GM19455 (cell line): Measurements from ENCODE around the gene SLC16A11.
A peak's percentile ranks its signal among the peaks of the same experiment; 100 is the strongest.

Source experiments
- ATAC-seq: cut with Tn5 transposase; IDR thresholded peaks from one replicate; pipeline ENCODE4 v1.9.1; 2021; ENCODE audit not compliant: unreplicated experiment

The SLC16A11 gene

GRCh38 chr17:7027335-7027734 lies 16.6 kb downstream of the SLC16A11 start:
- no peak for ATAC-seq

DNA sequence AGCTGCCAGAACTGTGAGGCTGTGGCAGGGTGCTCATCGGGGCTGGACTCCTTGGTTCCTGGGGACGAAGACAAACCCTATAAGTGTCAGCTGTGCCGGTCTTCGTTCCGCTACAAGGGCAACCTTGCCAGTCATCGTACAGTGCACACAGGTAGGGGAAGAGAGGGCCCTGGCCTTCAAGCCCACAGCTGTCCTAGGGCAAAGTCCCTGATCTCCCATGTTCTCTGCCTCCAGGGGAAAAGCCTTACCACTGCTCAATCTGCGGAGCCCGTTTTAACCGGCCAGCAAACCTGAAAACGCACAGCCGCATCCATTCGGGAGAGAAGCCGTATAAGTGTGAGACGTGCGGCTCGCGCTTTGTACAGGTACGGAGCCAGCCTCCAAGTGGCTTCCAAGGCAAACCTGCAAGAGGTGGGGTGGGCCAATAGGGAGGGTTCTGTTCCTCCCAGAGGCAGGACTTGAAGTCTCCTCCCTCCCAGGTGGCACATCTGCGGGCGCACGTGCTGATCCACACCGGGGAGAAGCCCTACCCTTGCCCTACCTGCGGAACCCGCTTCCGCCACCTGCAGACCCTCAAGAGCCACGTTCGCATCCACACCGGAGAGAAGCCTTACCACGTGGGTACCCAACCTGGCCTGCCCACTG lies 17.3 kb downstream of the SLC16A11 start:
- ATAC-seq = no peak

DNA sequence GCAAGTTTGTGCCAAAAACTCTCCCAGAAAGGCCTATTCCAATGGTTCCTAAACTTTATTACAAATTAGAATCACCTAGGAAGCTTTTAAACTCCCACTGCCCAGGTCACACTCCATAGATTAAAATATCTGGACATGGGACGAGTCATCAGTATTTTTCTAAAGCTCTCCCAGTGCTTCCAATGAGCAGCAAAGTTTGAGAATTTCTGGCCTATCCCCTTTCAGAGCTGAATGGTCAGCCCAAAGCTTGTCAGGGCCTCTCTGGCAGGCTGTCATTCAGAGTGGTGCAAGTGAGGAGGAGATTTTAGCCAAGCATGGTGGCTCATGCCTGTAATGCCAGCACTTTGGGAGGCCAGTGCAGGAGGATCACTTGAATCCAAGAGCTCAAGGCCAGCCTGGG lies 18.6 kb downstream of the SLC16A11 start:
- no peak for ATAC-seq

- ATAC-seq = no peak
Measured at GRCh38 chr17:7024402-7024785, 19.5 kb downstream of the SLC16A11 start.

- ATAC-seq = no peak
Measured at GRCh38 chr17:7023576-7024401, 20.1 kb downstream of the SLC16A11 start.

- no peak for ATAC-seq
Measured at GRCh38 chr17:7022781-7023571, 20.9 kb downstream of the SLC16A11 start, which contains the start of gene BCL6B. BCL6B (plus strand) TSS chr17:7023050; CDS start chr17:7023672, 622 bp downstream.

DNA sequence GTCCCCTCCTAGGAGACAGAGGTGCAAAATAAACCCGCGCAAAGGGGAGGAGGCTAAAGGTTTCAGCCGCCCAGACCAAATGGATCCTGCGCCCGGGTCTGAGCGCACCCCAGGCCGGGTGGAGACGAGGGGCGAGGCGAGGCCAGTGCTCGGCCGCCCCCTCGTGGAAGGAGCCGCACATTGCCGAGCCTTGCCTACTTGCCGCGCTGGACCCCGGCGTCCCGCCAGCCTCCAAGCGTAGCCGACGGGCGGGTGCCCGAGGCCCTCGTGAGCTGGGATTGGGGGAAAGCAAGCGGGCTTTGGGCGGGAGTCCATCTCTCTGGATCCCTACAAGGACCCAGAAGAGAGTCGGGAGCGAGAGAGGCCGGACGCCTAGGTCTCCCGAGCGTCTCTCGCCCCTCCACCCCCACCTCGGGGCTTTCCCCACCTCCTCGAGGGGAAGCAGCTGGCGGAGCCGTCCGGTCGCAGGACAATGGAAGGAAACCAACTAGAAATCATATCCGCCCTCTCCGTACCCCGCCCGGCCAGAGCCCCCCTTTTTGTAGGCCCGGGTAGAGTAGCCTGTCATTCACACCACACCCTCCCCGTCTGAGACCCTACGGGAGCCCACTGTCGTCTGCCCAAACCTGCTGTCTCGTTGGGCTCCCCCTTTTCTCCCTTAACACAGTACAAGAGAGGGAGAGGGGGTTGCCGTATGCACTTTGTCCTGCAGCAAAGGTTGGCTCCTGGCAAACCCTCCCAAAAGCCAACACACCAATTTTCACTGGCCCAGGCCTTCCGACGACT lies 21.7 kb downstream of the SLC16A11 start:
- ATAC-seq = no peak

DNA sequence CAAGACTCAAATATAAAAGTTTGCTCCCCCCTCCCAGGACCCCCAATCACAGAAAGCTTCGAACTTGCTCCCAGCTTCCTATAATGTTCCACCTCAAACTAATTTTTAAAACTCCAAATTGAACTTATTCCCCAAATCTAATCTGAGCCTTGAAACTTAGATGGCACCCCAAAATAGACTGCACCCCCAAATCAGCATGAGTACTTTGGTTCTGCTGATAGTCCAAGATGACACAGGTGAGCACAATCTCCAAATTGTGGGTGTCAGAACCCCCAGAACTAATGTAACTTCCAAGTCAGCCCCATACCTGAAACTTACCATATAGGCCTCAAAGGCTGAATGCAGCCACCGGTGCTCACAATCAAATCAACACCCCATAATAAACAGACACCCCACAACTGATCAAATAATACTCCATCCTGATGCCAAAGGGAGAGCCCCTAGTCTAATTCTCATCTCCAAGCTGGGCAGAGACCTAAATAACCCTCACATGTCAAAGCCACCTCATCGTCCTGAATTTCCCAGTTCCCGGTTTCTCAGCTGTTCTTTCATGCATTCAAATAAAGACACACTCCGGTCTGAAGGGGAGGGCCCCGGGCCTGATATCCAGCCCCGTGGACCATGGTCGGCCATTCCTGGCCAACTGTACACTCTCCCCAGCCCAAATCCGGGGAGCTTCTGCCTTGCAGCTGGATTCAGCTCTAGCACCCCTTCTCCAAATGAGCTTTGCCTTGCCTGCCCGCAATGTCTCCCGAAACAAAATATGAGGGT lies 22.8 kb downstream of the SLC16A11 start:
- ATAC-seq = no peak

GRCh38 chr17:7019839-7020519 lies 23.9 kb downstream of the SLC16A11 start:
- ATAC-seq = no peak

DNA sequence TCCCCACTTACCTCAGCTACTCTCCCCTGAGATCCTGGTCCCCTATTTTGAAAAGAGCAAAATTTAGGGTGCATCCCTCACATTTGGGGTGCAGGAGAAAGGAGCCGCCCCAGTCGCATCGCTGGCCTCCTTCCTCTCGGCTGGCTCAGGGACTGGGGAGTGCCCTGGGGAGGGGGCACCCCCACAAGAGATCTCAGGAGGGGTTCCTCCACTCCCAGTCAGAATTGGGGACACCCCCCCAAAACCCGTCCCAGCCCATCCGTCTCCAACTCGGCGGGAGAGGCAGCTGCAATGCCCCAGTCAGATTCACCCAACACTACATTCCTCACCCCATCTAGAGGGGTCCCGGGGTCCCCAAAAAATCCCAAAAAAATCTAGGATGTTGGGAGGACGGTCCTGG lies 24.5 kb downstream of the SLC16A11 start:
- ATAC-seq = no peak

DNA sequence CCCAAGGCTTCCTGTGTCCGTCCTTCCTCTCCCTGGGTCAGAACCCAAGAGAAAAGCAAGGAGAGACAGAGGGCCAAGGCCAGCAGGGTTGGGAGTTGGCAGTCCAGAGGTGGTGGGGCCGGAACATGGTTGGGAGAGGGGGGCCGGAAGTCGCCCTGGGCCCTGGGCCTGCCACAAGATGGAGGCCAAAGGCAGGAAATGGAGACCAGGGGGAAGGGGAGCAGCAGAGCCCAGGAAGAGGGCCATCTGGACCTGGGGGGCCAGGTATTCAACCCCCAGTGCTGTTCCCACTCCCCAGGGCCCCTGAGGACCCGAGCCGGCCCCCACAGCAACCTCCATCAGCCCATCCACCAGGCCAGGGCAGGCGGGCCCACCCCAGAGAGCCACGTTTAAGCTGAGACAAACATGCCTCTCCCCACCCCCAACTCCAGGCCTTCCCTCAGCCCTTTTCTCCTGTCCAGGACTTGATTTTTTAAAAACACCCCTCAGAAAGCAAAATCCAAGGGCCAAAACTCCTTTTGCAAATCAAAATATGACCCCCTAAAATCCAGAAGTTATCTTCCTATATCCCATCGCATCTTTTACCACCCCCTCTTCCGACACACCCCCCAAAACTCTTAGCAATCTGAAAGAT lies 25.4 kb downstream of the SLC16A11 start:
- ATAC-seq = no peak

- ATAC-seq = no peak
Measured at GRCh38 chr17:7017827-7018200, 26.1 kb downstream of the SLC16A11 start.

DNA sequence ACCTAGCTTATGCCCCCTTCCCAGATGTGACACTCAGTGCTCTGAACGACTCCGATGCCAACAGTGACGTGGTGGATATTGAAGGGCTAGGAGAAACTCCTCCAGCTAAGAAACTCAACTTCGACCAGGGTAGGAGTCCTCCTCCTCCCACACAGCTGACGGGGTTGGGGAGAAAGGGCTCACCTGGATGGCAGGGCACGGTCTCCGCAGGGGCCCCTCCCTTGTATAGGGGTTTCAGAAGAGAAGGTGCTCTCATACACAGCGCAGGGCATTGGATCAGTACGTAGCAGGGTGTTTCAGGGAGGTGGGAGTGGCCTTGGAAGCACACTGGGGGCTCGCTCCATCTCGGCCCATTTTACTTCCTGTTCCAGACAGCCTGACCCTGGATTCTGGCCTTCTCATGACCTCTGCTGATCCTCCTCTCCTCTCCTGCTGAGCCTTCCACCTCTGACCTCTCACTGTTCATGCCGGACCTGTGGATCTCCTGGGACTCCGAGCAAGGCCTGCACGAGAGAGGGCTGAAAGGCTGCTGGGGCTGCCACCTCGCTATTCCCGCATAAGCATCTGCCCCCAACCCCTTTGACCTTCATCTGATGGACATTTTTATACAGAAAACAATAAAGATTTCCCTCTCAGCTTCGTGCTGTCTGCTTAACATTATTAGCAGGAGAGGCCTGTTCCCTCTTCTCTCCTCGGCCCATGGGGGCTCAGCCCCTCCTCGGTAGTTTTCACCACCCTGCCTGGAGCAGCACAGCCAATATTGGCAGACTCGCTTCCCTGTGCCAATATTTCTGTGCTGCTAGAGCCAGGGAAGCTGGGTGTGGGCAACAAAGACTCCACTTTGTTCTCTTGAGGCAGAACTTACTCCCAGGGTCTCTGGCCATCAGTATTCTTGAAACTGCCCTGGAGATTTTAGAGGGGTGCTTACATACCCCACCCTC lies 26.7 kb downstream of the SLC16A11 start:
- ATAC-seq = no peak

- no peak for ATAC-seq
Measured at GRCh38 chr17:7016418-7016817, 27.5 kb downstream of the SLC16A11 start.

DNA sequence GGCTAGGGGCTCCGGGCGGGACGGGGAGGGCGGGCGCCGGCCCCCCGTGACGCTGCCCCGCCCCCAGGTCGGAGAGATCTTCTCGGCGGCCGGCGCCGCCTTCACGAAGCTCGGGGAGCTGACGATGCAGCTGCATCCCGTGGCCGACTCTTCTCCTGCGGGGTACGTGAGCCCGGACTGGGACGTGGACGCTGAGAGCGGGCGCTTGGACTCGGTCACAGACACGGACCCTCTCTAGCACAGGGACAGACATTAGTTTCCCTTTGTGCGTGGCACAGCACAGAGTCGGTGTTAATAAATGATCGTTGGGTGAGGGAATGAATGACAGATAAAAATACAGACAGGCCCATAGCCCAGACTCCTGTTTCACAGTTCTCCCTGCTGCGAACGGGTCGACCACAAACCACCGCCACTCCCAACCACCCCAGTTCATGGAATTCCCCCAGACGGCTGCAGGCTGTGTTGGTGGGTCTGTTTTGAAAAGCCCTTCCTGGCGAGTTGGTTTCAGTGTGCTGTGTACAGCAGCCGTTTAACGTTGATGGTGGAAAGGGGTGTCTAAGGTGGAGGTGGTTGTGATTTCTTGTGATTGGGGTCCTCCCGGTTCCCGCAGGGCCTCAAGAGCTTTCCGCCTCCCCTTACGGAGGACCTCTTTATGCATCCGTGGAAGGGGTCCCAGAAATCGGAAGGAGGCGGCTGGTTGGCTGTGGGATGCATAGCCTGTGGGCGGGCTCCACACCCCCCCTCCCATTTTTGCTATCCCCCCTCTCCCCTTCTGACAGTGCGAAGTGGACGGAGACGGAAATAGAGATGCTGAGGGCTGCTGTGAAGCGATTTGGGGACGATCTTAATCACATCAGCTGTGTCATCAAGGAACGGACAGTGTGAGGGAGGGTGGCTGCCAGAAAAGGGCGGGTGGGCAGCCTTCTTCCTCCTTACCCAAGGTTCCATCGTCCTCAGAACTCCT lies 28.6 kb downstream of the SLC16A11 start:
- peak; percentile 22 for ATAC-seq

DNA sequence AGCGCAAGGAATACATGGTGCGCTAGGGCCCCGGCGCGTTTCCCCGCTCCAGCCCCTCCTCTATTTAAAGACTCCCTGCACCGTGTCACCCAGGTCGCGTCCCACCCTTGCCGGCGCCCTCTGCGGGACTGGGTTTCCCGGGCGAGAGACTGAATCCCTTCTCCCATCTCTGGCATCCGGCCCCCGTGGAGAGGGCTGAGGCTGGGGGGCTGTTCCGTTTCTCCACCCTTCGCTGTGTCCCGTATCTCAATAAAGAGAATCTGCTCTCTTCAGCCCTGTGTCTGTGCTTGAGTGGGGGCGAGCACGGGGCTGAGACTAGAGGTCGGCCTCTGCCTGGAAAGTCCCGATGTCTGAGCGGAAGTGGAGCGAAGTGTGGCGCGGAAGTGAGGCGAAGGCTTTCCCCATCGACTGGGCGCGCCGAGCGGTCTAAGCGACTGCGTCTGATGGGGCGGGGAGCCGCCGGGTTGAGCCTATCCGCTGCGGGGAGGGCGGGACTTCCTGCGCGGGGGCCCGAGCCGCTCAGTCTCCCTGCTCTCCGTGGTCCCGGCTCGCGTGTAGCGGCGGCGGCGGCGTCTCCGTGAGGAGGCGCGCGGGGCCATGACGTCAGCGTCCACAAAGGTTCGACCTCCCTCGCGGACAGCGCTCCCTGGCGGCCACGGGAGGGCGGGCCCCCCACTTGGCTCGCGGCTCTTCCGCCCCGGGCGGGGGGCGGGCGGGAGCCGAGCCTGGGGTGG lies 29.5 kb downstream of the SLC16A11 start:
- ATAC-seq = peak; percentile 80
